HG03571 (cell line): ENCODE data around the gene EML4.
"Not testable (repeated sequence)": the region's sequence is repeated elsewhere in the genome, so short reads cannot be mapped to it uniquely, and the experiment has no call there.

ENCODE experiments used
- ATAC-seq: cut with Tn5 transposase; IDR thresholded peaks from one replicate; pipeline ENCODE4 v1.9.1; 2021; ENCODE audit not compliant: unreplicated experiment

The EML4 gene

GRCh38 chr2:42327125-42327524 lies 158.0 kb downstream of the EML4 start:
- no peak for ATAC-seq

DNA sequence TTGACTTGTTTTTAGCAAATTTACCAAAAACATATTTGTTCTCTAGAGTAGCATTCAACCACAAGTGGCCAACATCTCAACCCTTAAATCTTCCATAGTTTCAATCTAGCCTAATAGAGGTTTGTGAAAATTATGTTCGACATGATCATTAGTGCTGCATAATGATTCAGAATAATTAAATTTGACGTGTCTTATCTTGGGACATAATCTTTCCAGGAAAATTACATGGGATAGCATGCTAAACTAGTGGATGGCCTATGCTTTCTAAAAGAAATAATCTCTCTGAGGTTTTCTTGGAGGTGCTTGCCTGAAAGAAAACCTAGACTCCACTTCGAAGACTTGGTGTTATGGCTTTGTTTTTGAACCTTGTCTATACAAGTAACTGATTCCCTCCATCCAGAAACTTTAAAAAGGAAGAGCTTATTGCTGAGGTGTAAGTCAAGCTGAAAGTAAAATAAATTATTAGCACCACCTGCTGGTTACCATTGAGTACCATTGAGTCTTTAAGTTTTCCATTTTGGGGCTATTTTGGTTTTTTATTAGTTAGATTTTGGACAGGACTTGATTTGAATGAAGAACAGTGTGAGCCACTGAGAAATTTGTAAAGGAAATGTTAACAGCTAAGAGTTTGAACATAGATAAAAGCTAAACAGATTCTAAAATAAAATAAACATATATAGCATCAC lies 159.1 kb downstream of the EML4 start:
- no peak for ATAC-seq

GRCh38 chr2:42328923-42329322 lies 159.8 kb downstream of the EML4 start:
- no peak for ATAC-seq

DNA sequence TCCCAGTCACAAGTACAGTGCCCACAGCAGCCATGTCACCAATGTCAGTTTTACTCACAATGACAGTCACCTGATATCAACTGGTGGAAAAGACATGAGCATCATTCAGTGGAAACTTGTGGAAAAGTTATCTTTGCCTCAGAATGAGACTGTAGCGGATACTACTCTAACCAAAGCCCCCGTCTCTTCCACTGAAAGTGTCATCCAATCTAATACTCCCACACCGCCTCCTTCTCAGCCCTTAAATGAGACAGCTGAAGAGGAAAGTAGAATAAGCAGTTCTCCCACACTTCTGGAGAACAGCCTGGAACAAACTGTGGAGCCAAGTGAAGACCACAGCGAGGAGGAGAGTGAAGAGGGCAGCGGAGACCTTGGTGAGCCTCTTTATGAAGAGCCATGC lies 160.6 kb downstream of the EML4 start:
- no peak for ATAC-seq

- no peak for ATAC-seq
Observed at GRCh38 chr2:42331569-42332284, 162.6 kb downstream of the EML4 start.

DNA sequence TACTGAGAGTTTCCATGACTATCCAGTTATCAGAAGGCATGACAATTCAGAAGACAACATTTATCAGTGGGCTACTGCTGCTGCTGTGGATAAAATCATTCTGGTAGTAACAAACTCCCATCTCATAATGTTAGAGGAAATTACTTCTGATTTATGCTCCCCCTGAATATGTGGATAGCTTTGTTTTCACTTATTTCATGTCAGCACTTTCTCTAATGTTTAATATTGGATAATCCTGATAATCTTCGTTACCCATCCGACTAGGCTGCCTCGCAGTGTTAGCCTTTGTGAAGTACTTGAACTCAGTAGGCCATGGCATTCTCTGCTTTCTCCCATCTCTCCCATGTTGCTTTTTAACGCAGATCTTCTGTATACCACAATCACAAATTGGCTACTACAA lies 163.4 kb downstream of the EML4 start:
- ATAC-seq = no peak

GRCh38 chr2:42333579-42333978 lies 164.4 kb downstream of the EML4 start:
- ATAC-seq = no peak

DNA sequence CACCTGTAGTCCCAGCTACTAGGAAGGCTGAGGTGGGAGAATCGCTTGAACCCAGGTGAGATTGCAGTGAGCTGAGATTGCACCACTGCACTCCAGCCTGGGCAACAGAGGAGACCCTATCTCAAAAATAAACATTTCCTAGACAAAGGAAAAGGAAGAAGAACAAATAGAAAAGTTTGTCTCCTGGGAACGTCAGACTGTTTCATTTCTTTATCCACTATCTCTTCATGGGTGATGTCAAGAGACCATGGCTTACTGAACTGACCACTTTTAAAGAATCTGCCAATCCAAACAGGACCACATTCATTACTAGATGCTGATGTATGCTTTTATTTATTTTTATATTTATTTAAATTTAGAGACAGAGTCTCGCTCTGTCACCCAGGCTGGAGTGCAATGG lies 165.1 kb downstream of the EML4 start:
- no peak for ATAC-seq

DNA sequence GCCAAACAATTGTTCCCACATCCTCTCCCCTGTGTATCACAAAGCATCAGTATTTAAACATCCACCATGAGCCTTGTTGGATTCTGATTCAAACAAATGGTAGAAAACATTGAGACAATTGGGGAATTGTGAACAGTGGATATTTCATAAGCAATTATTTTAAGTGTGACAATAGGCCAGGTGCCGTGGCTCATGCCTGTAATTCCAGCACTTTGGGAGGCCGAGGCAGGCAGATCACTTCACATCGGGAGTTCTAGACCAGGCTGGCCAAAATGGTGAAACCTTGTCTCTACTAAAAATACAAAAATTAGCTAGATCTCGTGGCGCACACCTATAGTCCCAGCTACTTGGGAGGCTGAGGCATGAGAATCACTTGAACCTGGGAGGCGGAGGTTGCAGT lies 165.7 kb downstream of the EML4 start:
- ATAC-seq = not testable (repeated sequence)

- ATAC-seq = no peak
Observed at GRCh38 chr2:42335514-42336104, 166.5 kb downstream of the EML4 start.

GRCh38 chr2:42336361-42336965 lies 167.3 kb downstream of the EML4 start:
- ATAC-seq = no peak

GRCh38 chr2:42337356-42337820 lies 168.2 kb downstream of the EML4 start:
- no peak for ATAC-seq

GRCh38 chr2:42337846-42338566 lies 168.9 kb downstream of the EML4 start:
- ATAC-seq = no peak

GRCh38 chr2:42338567-42339190 lies 169.5 kb downstream of the EML4 start:
- no peak for ATAC-seq

- ATAC-seq = no peak
Observed at GRCh38 chr2:42339191-42339912, 170.2 kb downstream of the EML4 start.

DNA sequence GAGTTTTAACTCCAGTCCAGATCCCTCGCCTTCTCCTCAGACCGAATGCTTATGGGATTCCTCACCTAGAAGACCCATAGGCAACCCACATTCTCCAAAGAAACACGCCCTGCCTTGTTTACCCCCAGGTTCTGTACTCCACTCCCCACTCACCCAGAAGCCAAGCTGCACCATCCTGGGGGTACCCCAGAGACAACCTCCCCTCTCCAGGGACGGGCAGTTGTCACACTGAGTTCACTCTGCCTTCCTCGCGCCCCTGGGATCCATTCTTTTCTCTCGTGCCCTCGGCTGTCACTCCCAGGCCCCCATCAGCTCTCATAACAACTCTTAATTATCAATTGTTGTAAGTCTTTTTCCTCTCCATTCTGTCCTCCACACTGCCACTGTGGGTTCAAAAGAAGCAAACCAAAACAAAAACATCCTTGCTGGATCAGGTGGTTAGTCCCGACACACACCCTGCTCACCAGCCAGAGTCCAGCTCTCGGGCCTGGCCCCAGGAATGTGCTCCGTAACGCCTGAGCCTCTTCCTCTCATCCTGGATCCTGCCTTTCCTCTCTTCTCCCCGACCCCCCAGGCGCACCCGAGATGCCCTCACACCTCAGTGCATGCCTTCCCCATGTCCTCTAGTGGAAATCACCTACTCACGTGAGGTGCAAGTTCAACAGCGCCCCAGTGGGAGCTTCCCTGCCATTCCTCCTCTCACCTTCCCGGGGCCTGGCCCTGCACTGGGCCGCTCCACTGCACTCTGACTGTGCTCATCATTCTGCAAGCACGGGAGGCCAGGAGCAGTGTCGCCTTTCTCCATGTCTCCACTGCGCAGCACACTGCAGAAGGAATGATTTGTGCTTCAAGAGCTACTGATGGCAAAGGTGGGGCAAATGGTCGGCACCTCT lies 171.1 kb downstream of the EML4 start:
- no peak for ATAC-seq

GRCh38 chr2:42340938-42341636 lies 171.9 kb downstream of the EML4 start:
- no peak for ATAC-seq

- no peak for ATAC-seq
Observed at GRCh38 chr2:42342061-42342794, 173.1 kb downstream of the EML4 start.
